K562 (cell line): ENCODE results near the gene GPR37L1. TPM values are rescaled to one million over a fixed set of nuclear protein-coding genes. Genes with fewer than 3 reads are reported as not detected.

Experiments used
- ATF7 ChIP-seq: fragments of 450-650 bp; IDR thresholded peaks from 2 replicates; pipeline ENCODE4 v1.7.1; 2014; ENCODE audit warnings: mild to moderate bottlenecking, moderate library complexity
- CBX3 ChIP-seq, 2 experiments: IDR thresholded peaks; 1 replicate in 1 of 2; 2 replicates in 1 of 2; pipeline ENCODE4 v1.6.1; 2012; ENCODE audit warnings: inconsistent platforms in 2 of 2, low read length in 2 of 2, borderline replicate concordance in 1 of 2, control low read depth in 1 of 2
- CEBPB ChIP-seq: fragments of 450-650 bp; IDR thresholded peaks from 2 replicates; pipeline ENCODE4 v1.6.1; 2016; ENCODE audit warnings: missing genetic modification characterization, missing compliant biosample characterization
- CREB1 ChIP-seq, 2 experiments: sonication (generic) in 1 of 2; formaldehyde crosslinking in 1 of 2; IDR thresholded peaks; 2 replicates each; pipeline versions ENCODE4 v1.6.1 to v1.8.0; 2012 to 2022; ENCODE audit warnings: inconsistent platforms in 1 of 2, mild to moderate bottlenecking in 1 of 2, missing genetic modification reagents in 1 of 2, moderate library complexity in 1 of 2
- E2F6 ChIP-seq, 2 experiments: IDR thresholded peaks; 2 replicates each; pipeline ENCODE4 v1.6.1; 2011; ENCODE audit warnings: borderline replicate concordance in 1 of 2, control low read depth in 1 of 2, low read depth in 1 of 2, low read length in 1 of 2, mild to moderate bottlenecking in 1 of 2, mixed read lengths in 1 of 2, moderate library complexity in 1 of 2; ENCODE audit not compliant: insufficient read depth in 1 of 2, insufficient read length in 1 of 2, poor library complexity in 1 of 2, severe bottlenecking in 1 of 2; ENCODE audit errors: extremely low read depth in 1 of 2
- ELF2 ChIP-seq: fragments of 250-450 bp; sonication (Bioruptor Pico); IDR thresholded peaks from 2 replicates; pipeline ENCODE4 v1.5.0; 2021; ENCODE audit warnings: mild to moderate bottlenecking
- ERF ChIP-seq: fragments of 450-650 bp; formaldehyde crosslinking; IDR thresholded peaks from 2 replicates; pipeline ENCODE4 v1.4.0; 2020; ENCODE audit warnings: mild to moderate bottlenecking, mixed read lengths
- HMG20A ChIP-seq: fragments of 450-650 bp; formaldehyde crosslinking; conservative IDR thresholded peaks from 2 replicates; pipeline ENCODE4 v1.4.0; 2020; ENCODE audit warnings: mild to moderate bottlenecking, mixed read lengths
- KLF6 ChIP-seq: fragments of 250-450 bp; sonication (Bioruptor Pico); IDR thresholded peaks from 2 replicates; pipeline ENCODE4 v1.4.0; 2020; ENCODE audit warnings: mild to moderate bottlenecking, moderate library complexity, borderline replicate concordance
- L3MBTL2 ChIP-seq: fragments of 450-650 bp; IDR thresholded peaks from 2 replicates; pipeline ENCODE4 v1.6.1; 2016; ENCODE audit warnings: mild to moderate bottlenecking, moderate library complexity
- MEIS2 ChIP-seq: fragments of 450-650 bp; IDR thresholded peaks from 2 replicates; pipeline ENCODE4 v1.6.1; 2014; ENCODE audit warnings: mild to moderate bottlenecking; ENCODE audit not compliant: partially characterized antibody
- NCOA4 ChIP-seq: fragments of 450-650 bp; IDR thresholded peaks from 2 replicates; pipeline ENCODE4 v1.6.1; 2018; ENCODE audit warnings: mild to moderate bottlenecking; ENCODE audit not compliant: partially characterized antibody
- NFE2 ChIP-seq: IDR thresholded peaks from 2 replicates; pipeline ENCODE4 v1.6.1; 2014; ENCODE audit warnings: antibody characterized with exemption, low read depth
- NUFIP1 ChIP-seq: fragments of 450-650 bp; IDR thresholded peaks from 2 replicates; pipeline ENCODE4 v1.6.1; 2018; ENCODE audit not compliant: partially characterized antibody
- SMARCA4 ChIP-seq: fragments of 450-650 bp; IDR thresholded peaks from 2 replicates; pipeline ENCODE4 v1.6.1; 2016
- SPI1 ChIP-seq: IDR thresholded peaks from 2 replicates; pipeline ENCODE4 v1.6.1; 2011; ENCODE audit warnings: low read depth, low read length, control low read depth, borderline replicate concordance
- STAG1 ChIP-seq: sonication (generic); formaldehyde crosslinking; IDR thresholded peaks from 2 replicates; pipeline ENCODE4 v1.5.0; 2020; ENCODE audit warnings: missing genetic modification reagents, borderline replicate concordance
- TAL1 ChIP-seq: fragments of 450-650 bp; IDR thresholded peaks from 2 replicates; pipeline ENCODE4 v1.6.1; 2016; ENCODE audit warnings: mild to moderate bottlenecking
- TRIM28 ChIP-seq: fragments of 450-650 bp; IDR thresholded peaks from 2 replicates; pipeline ENCODE4 v1.6.1; 2017
- ZNF134 ChIP-seq: fragments of 250-450 bp; sonication (Bioruptor Pico); conservative IDR thresholded peaks from 2 replicates; pipeline ENCODE4 v1.4.0; 2020
- ZNF184 ChIP-seq: sonication (generic); formaldehyde crosslinking; IDR thresholded peaks from 2 replicates; pipeline ENCODE4 v1.5.0; 2020; ENCODE audit warnings: missing genetic modification reagents
- ZNF41 ChIP-seq: fragments of 250-450 bp; sonication (Bioruptor Pico); conservative IDR thresholded peaks from 2 replicates; pipeline ENCODE4 v1.4.0; 2020; ENCODE audit warnings: mild to moderate bottlenecking
- ZNF444 ChIP-seq: fragments of 250-450 bp; sonication (Bioruptor Pico); IDR thresholded peaks from 2 replicates; pipeline ENCODE4 v1.4.0; 2020; ENCODE audit warnings: mild to moderate bottlenecking, moderate library complexity
- ZNF507 ChIP-seq: conservative IDR thresholded peaks from 2 replicates; pipeline ENCODE4 v1.6.1; 2017; ENCODE audit warnings: missing genetic modification characterization, missing compliant biosample characterization
- ZNF707 ChIP-seq: fragments of 250-450 bp; sonication (Bioruptor Pico); conservative IDR thresholded peaks from 2 replicates; pipeline ENCODE4 v1.8.0; 2022; ENCODE audit warnings: inconsistent platforms, mild to moderate bottlenecking, moderate library complexity
- polyA plus RNA-seq, 8 experiments: library from polyadenylated mRNA; depleted of rRNA in 4 of 8; stranded (reverse) in 5 of 8; unstranded in 3 of 8; fragments of >200 nt; fragmentation: Nextera tagmentation in 2 of 8; fragmentation: Illumina TruSeq in 1 of 8; extraction: Ambion mirVana in 2 of 8; extraction: Trizol in 1 of 8; gene quantifications; 2 replicates each; pipeline versions ENCODE4 v1.2.1 to v1.2.3, GENCODE V29; 2011 to 2014; ENCODE audit warnings: inconsistent platforms in 1 of 8, missing spikeins in 1 of 8
- total RNA-seq, 7 experiments: library from RNA; depleted of rRNA in 6 of 7; stranded (reverse); fragments of >200 nt in 6 of 7; fragmentation: Illumina TruSeq in 2 of 7; extraction: Trizol in 2 of 7; gene quantifications; 2 replicates each; pipeline versions ENCODE4 v1.2.1 to v1.2.3, GENCODE V29; 2011 to 2021; ENCODE audit warnings: low replicate concordance in 1 of 7
- TF ChIP-seq, protein P1 (sequence below): sonication (generic); formaldehyde crosslinking; IDR thresholded peaks from 2 replicates; pipeline ENCODE4 v1.8.0; 2022; ENCODE audit warnings: missing genetic modification reagents, mild to moderate bottlenecking, moderate library complexity, borderline replicate concordance

Gene GPR37L1
- total and polyA plus RNA-seq, 9 of the 15 experiments (the other 6 are each of a cell fraction or from before 2014, with no cell fraction given): not detected

DNA sequence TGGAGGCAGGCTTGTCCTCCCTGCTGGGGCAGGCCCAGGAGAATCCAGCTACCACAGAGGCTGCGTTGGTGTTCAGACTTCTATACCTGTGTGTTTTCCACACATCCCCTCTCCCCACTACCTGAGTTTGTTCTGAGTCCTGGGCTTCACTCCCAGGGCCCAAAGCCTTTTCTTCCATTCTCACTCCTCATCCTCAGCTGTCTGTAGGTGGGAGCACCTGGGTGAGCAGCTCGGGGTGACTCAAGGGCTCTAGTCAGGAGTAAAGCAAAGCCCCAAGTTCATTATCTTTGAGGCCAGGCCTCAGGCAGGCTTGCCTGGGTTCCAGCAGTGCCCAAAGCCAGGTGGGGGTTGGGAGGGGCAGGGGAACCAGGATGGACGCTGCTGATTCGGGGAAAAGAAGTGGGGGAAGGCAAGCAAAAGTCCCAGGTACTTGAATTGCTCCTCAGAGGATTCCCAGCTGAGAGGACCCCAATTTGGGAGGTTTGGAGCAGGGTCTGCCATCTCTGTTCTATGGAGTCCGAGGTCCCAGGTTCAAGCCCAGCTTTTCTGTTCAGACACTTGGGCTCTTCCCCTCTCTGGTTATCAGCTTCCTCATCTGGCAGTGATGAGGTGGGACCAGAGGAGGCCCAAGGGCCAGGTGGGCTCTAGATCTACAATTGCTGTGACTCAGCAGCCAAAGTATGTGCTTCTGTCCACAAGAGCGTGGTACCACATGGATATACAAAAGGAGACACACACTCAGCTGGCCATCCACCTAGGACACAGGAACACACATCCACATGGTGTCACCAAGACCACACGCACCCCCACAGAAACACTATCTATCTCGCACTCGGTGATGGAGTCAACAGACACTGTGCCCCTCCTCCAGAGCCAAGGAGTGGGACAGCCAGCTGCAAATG, 43.5 kb downstream of the GPR37L1 start (continued):
- peak; percentile 36 for TF ChIP-seq MEIS2
- 0 out of 2 replicates have a peak, but pooled peaks have one; percentile 23 for TF ChIP-seq ZNF41
- 0 out of 2 replicates have a peak, but pooled peaks have one; percentile 18 for TF ChIP-seq L3MBTL2
- TF ChIP-seq STAG1 (CRISPR knock-in tag): no peak
- TF ChIP-seq NFE2: peak; percentile 74
- 0 out of 3 replicates have a peak, but pooled peaks of 1 of the 2 experiments have one; percentile 10 for TF ChIP-seq CBX3 (IDR thresholded peaks at IDR 0.05; ENCODE audit: borderline replicate concordance in 1 of 2, low read length in 2 of 2)
- no peak for TF ChIP-seq KLF6
- TF ChIP-seq ZNF134 (CRISPR knock-in tag): no peak
- no peak for TF ChIP-seq E2F6 (IDR thresholded peaks at IDR 0.05; ENCODE audit: borderline replicate concordance in 1 of 2, extremely low read depth in 1 of 2, insufficient read depth in 1 of 2, insufficient read length in 1 of 2, low read depth in 1 of 2, low read length in 1 of 2, poor library complexity in 1 of 2, severe bottlenecking in 1 of 2)
- no peak for TF ChIP-seq ZNF507
- TF ChIP-seq SPI1: no peak
- TF ChIP-seq TAL1: peak; percentile 67
- TF ChIP-seq CREB1 (IDR thresholded peaks at IDR 0.05): 0 out of 2 replicates have a peak, but pooled peaks have one; percentile 23
- TF ChIP-seq CREB1 (CRISPR knock-in tag; IDR thresholded peaks at IDR 0.05): no peak; the same call in 1 of the 2 replicates
- no peak for TF ChIP-seq ELF2 (CRISPR knock-in tag)
- 0 out of 2 replicates have a peak, but pooled peaks have one; percentile 32 for TF ChIP-seq SMARCA4
- no peak for TF ChIP-seq TRIM28
- no peak for TF ChIP-seq NCOA4
- TF ChIP-seq ZNF444 (CRISPR knock-in tag): no peak
- no peak for TF ChIP-seq ZNF707 (CRISPR knock-in tag)
- TF ChIP-seq HMG20A (CRISPR knock-in tag): no peak
- no peak for TF ChIP-seq NUFIP1
- TF ChIP-seq, protein P1, sequence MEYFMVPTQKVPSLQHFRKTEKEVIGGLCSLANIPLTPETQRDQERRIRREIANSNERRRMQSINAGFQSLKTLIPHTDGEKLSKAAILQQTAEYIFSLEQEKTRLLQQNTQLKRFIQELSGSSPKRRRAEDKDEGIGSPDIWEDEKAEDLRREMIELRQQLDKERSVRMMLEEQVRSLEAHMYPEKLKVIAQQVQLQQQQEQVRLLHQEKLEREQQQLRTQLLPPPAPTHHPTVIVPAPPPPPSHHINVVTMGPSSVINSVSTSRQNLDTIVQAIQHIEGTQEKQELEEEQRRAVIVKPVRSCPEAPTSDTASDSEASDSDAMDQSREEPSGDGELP (CRISPR knock-in tag): peak; percentile 70; the same call in 1 of the 2 replicates
- no peak for TF ChIP-seq ERF
- TF ChIP-seq ATF7: peak; percentile 58
- TF ChIP-seq CEBPB (tag): no peak
- no peak for TF ChIP-seq ZNF184
